NCI-H510A (cell line): ENCODE results near the gene KIF21B.

Source experiments
- DNase-seq: peaks from one replicate; lab custom pipeline; 2025; lab: John Stamatoyannopoulos, UW

KIF21B gene

GRCh38 chr1:201019321-201019977 lies 4.1 kb downstream of the KIF21B start:
- DNase-seq = peak; percentile 56

DNA sequence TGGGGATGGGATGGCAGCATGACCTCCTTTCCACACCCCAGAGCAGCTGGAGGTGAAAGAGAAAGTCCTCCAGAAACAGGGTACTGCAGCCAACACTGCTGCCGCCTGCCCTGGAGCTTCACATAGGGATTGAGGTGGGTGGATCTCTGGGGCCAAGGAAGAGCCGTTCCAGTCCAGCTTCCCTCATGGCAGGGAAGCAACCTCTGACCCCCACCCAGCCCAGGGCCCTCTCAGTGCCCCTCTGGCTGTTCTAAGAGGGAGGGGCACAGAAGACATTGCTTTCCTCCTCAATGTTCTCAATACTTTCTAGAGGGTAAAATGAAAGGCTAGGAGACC lies 5.7 kb downstream of the KIF21B start:
- no peak for DNase-seq

DNA sequence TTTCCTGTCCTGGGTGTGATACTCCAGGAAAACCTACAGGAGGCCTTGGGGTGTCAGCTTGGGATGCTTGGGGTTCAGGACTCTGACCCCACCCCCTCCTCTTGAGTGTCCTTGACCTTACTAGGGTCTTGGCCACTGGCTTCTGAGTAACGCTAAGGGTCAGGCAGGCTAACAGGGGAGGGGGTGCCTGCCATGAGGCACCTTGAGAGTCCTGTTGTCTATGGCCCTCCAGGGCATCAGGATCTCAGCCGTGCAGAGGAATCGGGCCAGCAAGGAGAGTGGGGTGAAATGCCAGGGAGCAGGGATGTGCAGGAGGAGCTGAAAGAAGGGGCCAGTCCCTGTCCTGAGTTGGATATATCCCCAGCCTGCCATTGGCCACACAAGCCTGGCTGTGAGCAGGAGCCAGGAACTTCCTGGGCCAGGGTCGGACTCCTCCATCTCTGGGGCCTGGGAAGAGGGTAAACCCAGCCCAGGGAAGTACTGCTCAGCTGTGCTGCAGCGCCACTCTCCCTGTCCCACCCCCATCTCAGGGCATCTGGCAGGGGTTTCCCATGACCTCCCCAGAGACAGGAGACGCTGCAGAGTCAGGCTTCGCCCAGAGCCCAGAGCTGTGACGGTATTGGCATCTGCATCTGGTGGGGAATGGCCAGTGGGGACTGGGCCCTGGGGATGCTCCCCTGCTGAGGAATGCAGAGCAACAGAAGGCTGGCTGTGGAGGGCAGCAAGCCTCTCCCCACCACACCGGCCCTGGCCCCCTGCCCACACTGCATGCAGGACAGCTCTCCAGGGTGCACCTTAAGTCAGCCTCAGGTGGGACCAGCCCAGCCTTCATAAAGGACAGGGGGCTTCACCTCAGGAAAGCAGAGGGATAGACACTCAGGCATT lies 6.3 kb downstream of the KIF21B start:
- DNase-seq = no peak

- no peak for DNase-seq
Observed at GRCh38 chr1:201016211-201016651, 7.3 kb downstream of the KIF21B start.

GRCh38 chr1:201015551-201016091 lies 7.9 kb downstream of the KIF21B start:
- no peak for DNase-seq

GRCh38 chr1:201014816-201015200 lies 8.7 kb downstream of the KIF21B start:
- DNase-seq = no peak

- DNase-seq = no peak
Observed at GRCh38 chr1:201013991-201014815, 9.3 kb downstream of the KIF21B start.

DNA sequence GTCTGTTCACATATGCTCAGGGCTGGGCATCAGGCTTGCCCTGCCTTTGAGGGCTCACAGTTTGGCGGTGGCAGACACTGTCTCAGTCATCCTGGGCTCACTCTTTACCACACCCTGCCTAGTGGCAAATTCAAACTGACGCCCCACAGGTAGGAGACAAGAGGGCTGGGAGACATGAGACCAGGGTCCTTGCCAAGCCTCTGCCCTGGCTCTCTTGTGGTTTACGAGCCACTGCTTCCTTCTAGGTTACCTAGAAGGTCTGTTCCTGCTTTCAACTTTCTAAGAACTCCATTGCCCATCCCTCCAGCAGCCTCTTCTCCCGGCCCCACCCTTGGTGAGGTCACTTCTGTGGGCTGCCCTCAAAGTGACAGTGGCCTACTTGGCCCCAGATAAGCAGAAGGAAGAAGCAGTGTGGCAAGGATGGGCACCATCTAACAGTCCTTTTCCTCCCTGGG lies 10.5 kb downstream of the KIF21B start:
- no peak for DNase-seq

- no peak for DNase-seq
Observed at GRCh38 chr1:201011616-201012015, 11.9 kb downstream of the KIF21B start.

DNA sequence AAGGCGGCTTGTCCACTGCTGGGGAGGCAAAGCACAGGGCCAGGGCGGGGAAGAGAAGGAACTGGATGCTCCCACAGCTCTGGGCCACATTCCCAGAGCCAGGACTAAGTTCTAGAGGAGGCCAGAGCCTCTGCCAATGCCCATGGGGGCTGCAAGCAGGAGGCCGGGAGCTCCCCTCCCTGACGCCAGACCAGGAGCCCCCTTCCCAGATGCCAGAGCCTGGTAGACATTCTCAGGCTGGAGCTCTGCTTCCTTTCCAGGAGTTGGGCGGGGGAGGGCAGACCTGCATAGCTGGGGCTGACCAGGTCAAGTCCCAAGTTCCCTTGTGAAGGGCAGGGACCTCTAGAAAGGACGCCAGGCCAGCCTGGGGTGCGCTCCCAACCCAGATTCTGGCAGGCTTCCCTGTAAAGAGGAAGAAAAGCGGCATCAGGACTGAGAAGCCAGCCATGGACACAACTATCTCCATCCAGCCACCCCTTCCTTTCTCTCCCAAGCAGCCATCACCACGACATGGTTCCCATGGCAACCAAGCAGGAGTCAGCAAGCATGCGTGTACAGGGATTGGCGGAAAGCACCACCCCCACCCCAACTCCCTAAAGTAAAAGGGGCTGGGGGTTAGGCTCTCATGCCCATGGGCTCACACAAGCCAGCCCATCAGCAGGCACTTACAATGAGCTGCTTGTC lies 13.4 kb downstream of the KIF21B start:
- no peak for DNase-seq

DNA sequence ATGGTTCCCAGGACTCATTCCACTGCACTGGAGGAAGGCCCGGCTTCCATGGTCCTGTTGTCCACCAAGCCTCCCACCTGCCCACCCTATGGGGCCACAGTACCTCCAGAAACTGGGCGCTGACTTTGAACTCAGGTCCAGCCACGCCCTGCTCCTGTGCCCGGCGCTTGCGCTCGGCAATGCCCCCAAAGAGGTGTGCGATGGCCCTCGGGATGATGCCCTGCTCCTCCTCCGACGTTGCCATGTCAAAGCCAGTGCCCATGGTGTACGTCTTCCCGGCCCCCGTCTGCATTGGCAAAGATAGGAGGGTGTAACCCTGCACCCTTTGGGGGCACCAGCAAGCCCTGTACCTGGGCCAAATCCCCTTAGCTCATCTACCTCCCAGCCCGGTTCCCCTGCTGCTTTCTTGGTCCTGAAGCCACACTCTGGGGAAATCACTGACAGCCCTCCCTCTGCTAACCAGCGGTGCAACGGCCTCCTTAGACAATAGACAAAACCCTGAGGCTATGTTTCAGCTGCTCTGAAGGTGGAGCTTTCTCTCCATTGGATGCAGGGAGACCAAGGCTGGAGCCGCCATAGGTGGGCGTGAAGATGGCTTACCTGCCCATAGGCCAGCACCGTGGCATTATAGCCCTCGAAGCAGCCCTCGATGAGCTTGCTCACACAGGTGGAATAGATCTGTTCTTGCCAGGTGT lies 14.7 kb downstream of the KIF21B start:
- DNase-seq = no peak

GRCh38 chr1:201007481-201007880 lies 16.0 kb downstream of the KIF21B start:
- DNase-seq = no peak

DNA sequence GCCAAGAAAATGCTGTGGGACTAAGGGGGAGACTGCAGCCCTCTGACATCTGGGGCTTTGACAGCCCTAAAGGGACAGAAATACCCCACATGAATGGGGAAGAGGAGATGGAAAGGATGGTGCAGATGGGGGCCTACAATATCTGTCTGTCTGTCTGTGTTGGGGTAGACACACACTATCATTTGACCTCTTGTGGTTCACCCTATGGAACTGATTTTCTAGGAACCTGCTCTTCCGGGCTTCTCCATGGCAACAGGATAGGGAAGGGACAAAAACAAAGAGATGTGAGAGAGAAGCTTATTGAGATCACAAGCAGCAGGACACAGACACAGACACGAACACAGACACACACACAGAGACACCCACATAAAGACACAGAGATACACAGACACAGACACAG lies 17.1 kb downstream of the KIF21B start:
- DNase-seq = no peak

DNA sequence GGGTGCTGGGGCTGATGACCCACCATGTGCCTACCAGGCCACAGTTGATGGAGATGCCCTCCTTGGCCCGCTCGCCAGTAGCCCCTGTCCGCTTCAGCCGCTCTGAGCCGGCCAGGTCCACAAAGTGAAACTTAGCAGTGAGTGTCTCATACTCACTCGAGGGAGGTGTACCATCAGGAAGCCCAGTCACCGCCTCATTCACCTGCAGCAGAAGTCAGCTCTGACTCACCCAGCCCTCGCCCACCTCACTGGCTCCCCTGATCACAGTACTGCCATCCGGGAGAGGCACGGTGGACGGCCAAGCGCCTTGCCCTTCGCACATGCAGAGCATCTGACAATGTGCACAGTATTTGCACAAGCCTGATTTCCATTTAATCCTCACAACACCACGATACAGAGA lies 18.8 kb downstream of the KIF21B start:
- DNase-seq = no peak

- DNase-seq = no peak
Observed at GRCh38 chr1:201004154-201004553, 19.4 kb downstream of the KIF21B start.

- DNase-seq = no peak
Observed at GRCh38 chr1:201002510-201002909, 21.0 kb downstream of the KIF21B start.

- DNase-seq = no peak
Observed at GRCh38 chr1:201001962-201002361, 21.6 kb downstream of the KIF21B start.

DNA sequence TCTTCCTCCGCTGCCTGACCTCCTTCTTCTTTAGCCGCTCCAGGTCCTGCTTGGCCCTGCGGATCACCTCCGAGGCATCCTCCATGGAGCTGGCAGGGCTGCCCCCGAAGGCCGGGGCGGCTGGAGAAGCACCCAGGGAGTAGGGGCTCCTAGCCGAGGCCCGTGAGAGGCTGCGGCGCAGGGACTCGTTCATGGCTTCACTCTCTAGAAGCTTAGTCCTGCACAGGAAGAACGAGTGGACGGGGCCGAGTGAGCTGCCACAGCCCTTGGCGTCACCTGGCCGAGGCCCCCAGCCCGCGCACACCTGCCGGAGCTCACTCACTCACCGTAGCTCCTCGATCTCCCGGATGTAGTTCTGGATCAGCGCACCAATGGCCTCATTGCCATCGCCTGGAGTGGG lies 23.1 kb downstream of the KIF21B start:
- no peak for DNase-seq

GRCh38 chr1:200999667-201000066 lies 23.8 kb downstream of the KIF21B start:
- DNase-seq = no peak

GRCh38 chr1:200998323-200998722 lies 25.2 kb downstream of the KIF21B start:
- DNase-seq = no peak
